ENCODE measurements around the gene MPRIP.

MPRIP gene

DNA sequence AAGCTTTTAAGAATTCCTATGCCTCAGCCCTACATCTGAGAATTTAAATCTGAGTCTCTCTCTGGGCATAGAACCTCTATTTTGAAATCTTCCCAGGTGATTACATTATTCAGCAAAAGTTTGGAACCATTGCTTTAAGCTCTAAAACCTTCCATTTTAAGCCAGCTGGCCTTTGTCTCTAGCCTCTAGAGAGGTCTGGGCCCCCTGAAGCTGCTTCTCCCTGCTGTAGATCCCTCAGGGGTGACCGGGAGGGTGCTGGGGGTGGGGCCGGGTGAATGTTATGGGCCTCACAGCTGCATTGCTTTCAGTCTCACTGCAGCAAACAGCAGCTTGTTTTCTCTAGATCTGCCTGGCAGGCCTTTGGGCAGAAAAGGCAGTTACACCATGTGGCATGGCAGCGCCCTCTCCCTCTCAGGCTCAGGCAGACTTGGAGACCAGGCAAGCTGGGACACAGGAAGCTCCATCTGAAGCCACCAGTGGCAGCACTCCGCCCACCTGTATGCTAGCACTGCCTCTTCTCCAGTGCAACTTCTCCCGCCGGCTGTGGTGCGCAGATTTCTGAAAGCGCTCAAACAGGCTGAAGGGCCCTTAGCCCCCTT lies 66.3 kb downstream of the MPRIP start:
- TF ChIP-seq, protein P1, sequence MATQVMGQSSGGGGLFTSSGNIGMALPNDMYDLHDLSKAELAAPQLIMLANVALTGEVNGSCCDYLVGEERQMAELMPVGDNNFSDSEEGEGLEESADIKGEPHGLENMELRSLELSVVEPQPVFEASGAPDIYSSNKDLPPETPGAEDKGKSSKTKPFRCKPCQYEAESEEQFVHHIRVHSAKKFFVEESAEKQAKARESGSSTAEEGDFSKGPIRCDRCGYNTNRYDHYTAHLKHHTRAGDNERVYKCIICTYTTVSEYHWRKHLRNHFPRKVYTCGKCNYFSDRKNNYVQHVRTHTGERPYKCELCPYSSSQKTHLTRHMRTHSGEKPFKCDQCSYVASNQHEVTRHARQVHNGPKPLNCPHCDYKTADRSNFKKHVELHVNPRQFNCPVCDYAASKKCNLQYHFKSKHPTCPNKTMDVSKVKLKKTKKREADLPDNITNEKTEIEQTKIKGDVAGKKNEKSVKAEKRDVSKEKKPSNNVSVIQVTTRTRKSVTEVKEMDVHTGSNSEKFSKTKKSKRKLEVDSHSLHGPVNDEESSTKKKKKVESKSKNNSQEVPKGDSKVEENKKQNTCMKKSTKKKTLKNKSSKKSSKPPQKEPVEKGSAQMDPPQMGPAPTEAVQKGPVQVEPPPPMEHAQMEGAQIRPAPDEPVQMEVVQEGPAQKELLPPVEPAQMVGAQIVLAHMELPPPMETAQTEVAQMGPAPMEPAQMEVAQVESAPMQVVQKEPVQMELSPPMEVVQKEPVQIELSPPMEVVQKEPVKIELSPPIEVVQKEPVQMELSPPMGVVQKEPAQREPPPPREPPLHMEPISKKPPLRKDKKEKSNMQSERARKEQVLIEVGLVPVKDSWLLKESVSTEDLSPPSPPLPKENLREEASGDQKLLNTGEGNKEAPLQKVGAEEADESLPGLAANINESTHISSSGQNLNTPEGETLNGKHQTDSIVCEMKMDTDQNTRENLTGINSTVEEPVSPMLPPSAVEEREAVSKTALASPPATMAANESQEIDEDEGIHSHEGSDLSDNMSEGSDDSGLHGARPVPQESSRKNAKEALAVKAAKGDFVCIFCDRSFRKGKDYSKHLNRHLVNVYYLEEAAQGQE (IDR thresholded peaks at IDR 0.05; ENCODE audit: insufficient read depth in 1 of 2, low read depth in 2 of 2, low read length in 2 of 2) = no peak

DNA sequence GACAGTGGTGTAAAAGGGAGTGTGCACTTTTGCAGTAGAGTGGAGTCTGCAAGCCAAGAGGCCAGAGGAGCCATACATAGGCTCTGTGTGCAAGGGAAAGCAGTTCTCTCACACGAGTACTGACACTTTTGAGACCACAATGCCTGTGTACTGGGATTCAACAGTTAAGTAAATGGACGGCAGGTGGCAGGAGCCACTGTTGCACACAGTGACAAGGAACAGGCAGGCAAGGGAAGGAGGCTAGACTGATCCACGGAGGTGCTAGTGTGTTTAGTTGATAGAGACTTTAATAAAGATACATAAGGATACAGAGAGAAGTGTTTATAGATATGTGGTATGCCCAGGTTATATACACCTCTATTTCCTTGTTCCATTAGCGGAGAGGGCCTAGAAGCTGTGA lies 67.0 kb downstream of the MPRIP start:
- TF ChIP-seq SIN3A (IDR thresholded peaks at IDR 0.05; ENCODE audit: borderline replicate concordance, insufficient read depth, low read length) = no peak
- no peak for TF ChIP-seq FOXP2 (optimal IDR thresholded peaks at IDR 0.05; ENCODE audit: borderline replicate concordance, extremely low read depth, extremely low read length, insufficient read depth)
- no peak for TF ChIP-seq POLR2AphosphoS5 (IDR thresholded peaks at IDR 0.05; ENCODE audit: low read depth, low read length)
- TF ChIP-seq TAF1 (IDR thresholded peaks at IDR 0.05; ENCODE audit: borderline replicate concordance, insufficient read depth, low read length) = no peak
- TF ChIP-seq, protein P1 (IDR thresholded peaks at IDR 0.05; ENCODE audit: insufficient read depth in 1 of 2, low read depth in 2 of 2, low read length in 2 of 2) = no peak

DNA sequence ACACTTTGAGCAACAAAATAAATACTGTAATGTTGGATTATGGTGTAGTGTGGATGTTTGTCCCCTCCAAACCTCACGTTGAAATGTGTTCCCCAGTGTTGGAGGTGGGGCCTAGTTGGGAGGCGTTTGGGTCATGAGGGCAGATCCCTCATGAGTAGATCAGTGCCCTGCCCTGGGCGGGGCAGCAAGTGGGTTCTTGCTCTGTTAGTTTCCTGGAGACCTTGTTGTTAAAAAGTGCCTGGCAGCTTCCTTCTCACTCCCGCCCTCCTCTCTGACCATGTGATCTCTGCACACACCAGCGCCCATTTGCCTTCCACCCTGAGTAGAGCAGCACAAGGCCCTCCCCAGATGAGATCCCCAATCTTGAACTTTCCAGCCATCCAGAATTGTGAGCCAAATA lies 67.7 kb downstream of the MPRIP start:
- TF ChIP-seq FOXP2 (optimal IDR thresholded peaks at IDR 0.05; ENCODE audit: borderline replicate concordance, extremely low read depth, extremely low read length, insufficient read depth) (no peak), TAF1 (IDR thresholded peaks at IDR 0.05; ENCODE audit: borderline replicate concordance, insufficient read depth, low read length) (no peak), SIN3A (IDR thresholded peaks at IDR 0.05; ENCODE audit: borderline replicate concordance, insufficient read depth, low read length) (no peak), POLR2AphosphoS5 (IDR thresholded peaks at IDR 0.05; ENCODE audit: low read depth, low read length) (no peak)
- TF ChIP-seq, protein P1 (IDR thresholded peaks at IDR 0.05; ENCODE audit: insufficient read depth in 1 of 2, low read depth in 2 of 2, low read length in 2 of 2) = no peak

DNA sequence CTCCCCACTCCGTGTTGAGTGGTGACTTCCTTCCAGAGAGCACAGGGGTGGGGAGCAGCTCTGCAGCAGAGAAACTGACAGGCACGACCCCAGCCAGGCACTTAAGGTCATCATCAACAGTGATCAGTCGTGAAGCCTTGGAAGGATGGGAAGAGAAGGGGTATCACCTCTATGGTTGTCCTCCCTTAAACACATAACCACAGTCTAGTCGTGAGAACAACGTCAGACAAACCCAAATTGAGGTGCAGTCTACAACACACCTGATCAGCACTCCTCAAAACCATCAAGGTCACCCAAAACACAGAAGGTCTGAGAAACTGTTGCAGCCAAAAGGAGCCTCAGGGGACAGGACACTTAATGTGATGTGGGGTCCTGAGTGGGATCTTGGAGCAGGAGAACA lies 68.3 kb downstream of the MPRIP start:
- TF ChIP-seq, protein P1 (IDR thresholded peaks at IDR 0.05; ENCODE audit: insufficient read depth in 1 of 2, low read depth in 2 of 2, low read length in 2 of 2) = no peak
- TF ChIP-seq POLR2AphosphoS5 (IDR thresholded peaks at IDR 0.05; ENCODE audit: low read depth, low read length) (no peak), FOXP2 (optimal IDR thresholded peaks at IDR 0.05; ENCODE audit: borderline replicate concordance, extremely low read depth, extremely low read length, insufficient read depth) (no peak), TAF1 (IDR thresholded peaks at IDR 0.05; ENCODE audit: borderline replicate concordance, insufficient read depth, low read length) (no peak), SIN3A (IDR thresholded peaks at IDR 0.05; ENCODE audit: borderline replicate concordance, insufficient read depth, low read length) (no peak)
